Measurements from ENCODE around the gene HOXB9. TPM values are rescaled to one million over a fixed set of nuclear protein-coding genes. Genes with fewer than 3 reads are reported as not detected.

HOXB9 gene
- not detected in 2 replicates for total RNA-seq
- 0.06 TPM in 1 of 2 replicates, not detected in the other for polyA plus RNA-seq
- polyA plus RNA-seq (2012): not detected in 2 replicates
- polyA minus RNA-seq (ENCODE audit: low replicate concordance): not detected in 2 replicates

DNA sequence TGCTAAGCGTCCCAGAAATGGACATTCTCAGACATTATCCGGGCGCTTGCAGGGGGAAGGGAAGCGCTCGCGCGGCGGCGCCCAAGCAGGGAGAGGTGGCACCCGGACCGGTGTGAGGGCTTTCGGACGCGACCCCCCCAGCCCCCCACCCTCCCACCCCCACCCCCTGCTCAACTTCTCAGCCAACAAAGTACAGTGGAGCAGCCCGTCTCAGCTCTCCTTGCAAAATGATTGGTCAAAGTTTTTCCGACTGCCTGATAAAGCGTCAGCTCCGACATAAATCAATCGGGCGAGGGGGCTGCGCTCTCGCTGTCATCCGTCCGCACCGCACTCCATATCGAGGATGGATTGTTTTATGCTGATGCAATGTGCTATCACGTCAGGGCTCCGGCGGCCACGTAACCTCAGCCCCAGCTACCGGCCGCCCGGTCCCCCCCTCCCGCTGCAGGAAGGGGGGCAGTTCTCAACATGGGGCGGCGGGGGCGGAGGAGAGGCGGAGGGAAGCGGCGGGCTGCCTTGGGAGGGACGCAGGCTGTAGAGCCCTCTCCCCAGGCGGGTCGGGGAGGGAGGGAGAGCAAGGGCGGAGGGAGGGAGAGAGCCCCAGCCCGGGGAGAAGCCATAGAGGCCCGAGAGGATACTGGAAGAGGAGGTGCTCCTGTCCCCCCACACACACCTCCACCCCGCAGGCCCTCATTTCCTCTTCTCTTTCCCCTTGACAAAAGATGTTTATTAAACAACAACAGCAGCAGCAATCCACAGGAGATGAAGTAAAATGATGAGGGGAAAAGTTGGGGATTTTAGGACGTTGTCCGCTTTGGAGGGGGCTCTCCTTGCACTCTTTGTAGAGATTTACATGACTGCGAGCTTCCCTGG, at the start of gene HOXB9:
Gene HOXB9 (minus strand): TSS at position 114 of the 873 bp plus-strand sequence. CDS start 89 bp downstream, at position 25.
- Histone ChIP-seq H3K9ac (ENCODE audit: insufficient read depth, low read length) (no peak within 1 kb of the TSS), H4K20me1 (ENCODE audit: control insufficient read depth, extremely low read depth, insufficient read depth, low read length) (peaks cover 2% of the 10 kb centered on the region), H3K4me2 (ENCODE audit: extremely low read depth, insufficient read depth, low read length) (peak within 1 kb of the TSS; percentile 84), H3K9me3 (ENCODE audit: control insufficient read depth, insufficient read depth, low read depth, low read length) (no peaks in the 10 kb centered on the region), H3K27me3 (ENCODE audit: control insufficient read depth, insufficient read depth, low read length) (peaks cover 99% of the 10 kb centered on the region), H2AFZ (ENCODE audit: low read length) (no peak within 1 kb of the TSS), H3K36me3 (ENCODE audit: control insufficient read depth, insufficient read depth, low read length) (no peaks in the 10 kb centered on the region), H3K27ac (ENCODE audit: insufficient read depth, low read length) (no peak within 1 kb of the TSS), H3K4me1 (ENCODE audit: control insufficient read depth, extremely low read depth, insufficient read depth, low read length) (peaks cover 4% of the 10 kb centered on the region), H3K79me2 (ENCODE audit: control insufficient read depth, insufficient read depth, low read length) (no peaks in the 10 kb centered on the region), H3K4me3 (replicated peaks in 1 of 4; ENCODE audit: control extremely low read depth in 1 of 4, insufficient read depth in 1 of 4, low read depth in 3 of 4, low read length in 4 of 4) (peak within 1 kb of the TSS; percentile 27 to 48 (median 34))
- DNase-seq (ENCODE audit: low read depth in 2 of 2): peak in 1 of 2 donors; percentile 15
- TF ChIP-seq, protein P1, sequence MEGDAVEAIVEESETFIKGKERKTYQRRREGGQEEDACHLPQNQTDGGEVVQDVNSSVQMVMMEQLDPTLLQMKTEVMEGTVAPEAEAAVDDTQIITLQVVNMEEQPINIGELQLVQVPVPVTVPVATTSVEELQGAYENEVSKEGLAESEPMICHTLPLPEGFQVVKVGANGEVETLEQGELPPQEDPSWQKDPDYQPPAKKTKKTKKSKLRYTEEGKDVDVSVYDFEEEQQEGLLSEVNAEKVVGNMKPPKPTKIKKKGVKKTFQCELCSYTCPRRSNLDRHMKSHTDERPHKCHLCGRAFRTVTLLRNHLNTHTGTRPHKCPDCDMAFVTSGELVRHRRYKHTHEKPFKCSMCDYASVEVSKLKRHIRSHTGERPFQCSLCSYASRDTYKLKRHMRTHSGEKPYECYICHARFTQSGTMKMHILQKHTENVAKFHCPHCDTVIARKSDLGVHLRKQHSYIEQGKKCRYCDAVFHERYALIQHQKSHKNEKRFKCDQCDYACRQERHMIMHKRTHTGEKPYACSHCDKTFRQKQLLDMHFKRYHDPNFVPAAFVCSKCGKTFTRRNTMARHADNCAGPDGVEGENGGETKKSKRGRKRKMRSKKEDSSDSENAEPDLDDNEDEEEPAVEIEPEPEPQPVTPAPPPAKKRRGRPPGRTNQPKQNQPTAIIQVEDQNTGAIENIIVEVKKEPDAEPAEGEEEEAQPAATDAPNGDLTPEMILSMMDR (conservative IDR thresholded peaks at IDR 0.05 in 1 of 2, IDR thresholded peaks at IDR 0.05 in 1 of 2; ENCODE audit: low read depth in 1 of 2, low read length in 2 of 2): no peak
- TF ChIP-seq EZH2 (IDR thresholded peaks at IDR 0.05; ENCODE audit: low read length, missing control alignments): peak; percentile 84

DNA sequence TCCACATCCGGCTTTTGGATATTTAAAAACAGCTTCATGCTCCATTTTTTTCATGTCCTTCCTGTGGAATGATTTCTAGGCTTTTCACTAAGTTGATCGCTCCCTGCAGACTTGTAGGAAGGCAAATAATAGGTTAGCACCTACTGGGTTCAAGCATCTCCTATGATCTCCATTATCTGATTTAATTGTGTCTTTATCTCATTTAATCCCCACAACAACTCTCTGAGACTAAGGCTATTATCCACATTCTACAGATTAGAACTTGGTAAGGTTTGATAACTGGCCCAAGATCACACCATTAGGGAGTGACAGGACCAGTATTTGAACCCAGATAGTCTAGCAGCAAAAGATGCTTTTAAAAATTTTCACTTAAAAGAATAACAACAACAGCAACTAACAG, 46.2 kb upstream of the HOXB9 start:
- no peaks in the 10 kb centered on the region for H4K20me1 ChIP-seq (ENCODE audit: control insufficient read depth, extremely low read depth, insufficient read depth, low read length)
- peaks cover 8% of the 10 kb centered on the region for H3K27me3 ChIP-seq (ENCODE audit: control insufficient read depth, insufficient read depth, low read length)
- H3K79me2 ChIP-seq (ENCODE audit: control insufficient read depth, insufficient read depth, low read length): no peaks in the 10 kb centered on the region
- H3K4me2 ChIP-seq (ENCODE audit: extremely low read depth, insufficient read depth, low read length): no peak overlapping the region
- DNase-seq (ENCODE audit: low read depth in 2 of 2): no peak
- H2AFZ ChIP-seq (ENCODE audit: low read length): no peak overlapping the region
- H3K4me3 ChIP-seq (replicated peaks in 1 of 4; ENCODE audit: control extremely low read depth in 1 of 4, insufficient read depth in 1 of 4, low read depth in 3 of 4, low read length in 4 of 4): peak overlapping the region in 1 of 4 experiments; percentile 55
- H3K9me3 ChIP-seq (ENCODE audit: control insufficient read depth, insufficient read depth, low read depth, low read length): no peaks in the 10 kb centered on the region
- H3K27ac ChIP-seq (ENCODE audit: insufficient read depth, low read length): no peak overlapping the region
- no peak overlapping the region for H3K9ac ChIP-seq (ENCODE audit: insufficient read depth, low read length)
- H3K4me1 ChIP-seq (ENCODE audit: control insufficient read depth, extremely low read depth, insufficient read depth, low read length): no peaks in the 10 kb centered on the region
- no peaks in the 10 kb centered on the region for H3K36me3 ChIP-seq (ENCODE audit: control insufficient read depth, insufficient read depth, low read length)
- no peak for TF ChIP-seq EZH2 (IDR thresholded peaks at IDR 0.05; ENCODE audit: low read length, missing control alignments)
- TF ChIP-seq, protein P1 (conservative IDR thresholded peaks at IDR 0.05 in 1 of 2, IDR thresholded peaks at IDR 0.05 in 1 of 2; ENCODE audit: low read depth in 1 of 2, low read length in 2 of 2): no peak

DNA sequence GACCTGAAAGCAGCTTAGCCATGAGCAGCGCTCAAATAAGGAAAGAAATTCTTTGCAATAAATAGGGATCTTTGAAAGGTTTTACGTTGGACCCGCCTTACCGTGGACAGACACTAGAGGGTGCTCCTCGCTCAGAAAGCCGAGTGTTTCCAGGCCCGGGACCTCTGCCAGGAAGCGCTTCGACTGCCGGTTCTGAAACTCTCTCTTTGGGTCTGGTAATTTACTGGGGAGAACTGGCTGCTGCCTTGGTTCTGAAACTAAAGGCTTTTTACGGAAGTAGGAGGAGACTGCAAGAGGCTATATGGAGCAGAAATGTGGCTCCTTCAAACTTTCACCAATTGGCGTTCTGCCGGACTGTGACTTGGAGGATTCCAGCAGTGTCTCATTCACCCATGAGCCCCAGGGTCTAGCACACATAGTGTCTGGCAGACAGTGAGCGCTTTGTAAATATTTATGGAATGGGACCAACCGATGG, 45.6 kb upstream of the HOXB9 start:
- Histone ChIP-seq H3K27ac (ENCODE audit: insufficient read depth, low read length) (no peak overlapping the region), H3K36me3 (ENCODE audit: control insufficient read depth, insufficient read depth, low read length) (no peaks in the 10 kb centered on the region), H3K27me3 (ENCODE audit: control insufficient read depth, insufficient read depth, low read length) (peaks cover 8% of the 10 kb centered on the region), H2AFZ (ENCODE audit: low read length) (peak overlapping the region; percentile 75), H3K4me1 (ENCODE audit: control insufficient read depth, extremely low read depth, insufficient read depth, low read length) (no peaks in the 10 kb centered on the region), H3K9ac (ENCODE audit: insufficient read depth, low read length) (no peak overlapping the region), H3K9me3 (ENCODE audit: control insufficient read depth, insufficient read depth, low read depth, low read length) (no peaks in the 10 kb centered on the region), H3K4me3 (replicated peaks in 1 of 4; ENCODE audit: control extremely low read depth in 1 of 4, insufficient read depth in 1 of 4, low read depth in 3 of 4, low read length in 4 of 4) (peak overlapping the region; percentile 33 to 57 (median 46)), H3K4me2 (ENCODE audit: extremely low read depth, insufficient read depth, low read length) (peak overlapping the region; percentile 90), H4K20me1 (ENCODE audit: control insufficient read depth, extremely low read depth, insufficient read depth, low read length) (no peaks in the 10 kb centered on the region), H3K79me2 (ENCODE audit: control insufficient read depth, insufficient read depth, low read length) (no peaks in the 10 kb centered on the region)
- TF ChIP-seq, protein P1 (conservative IDR thresholded peaks at IDR 0.05 in 1 of 2, IDR thresholded peaks at IDR 0.05 in 1 of 2; ENCODE audit: low read depth in 1 of 2, low read length in 2 of 2): peak; percentile 88 to 93
- TF ChIP-seq EZH2 (IDR thresholded peaks at IDR 0.05; ENCODE audit: low read length, missing control alignments): no peak
- peak; percentile 59 to 78 for DNase-seq (ENCODE audit: low read depth in 2 of 2)

Measured in fibroblast of lung (primary cell).